Measurements from ENCODE around the gene DYRK1A.
A peak's percentile ranks its signal among the peaks of the same experiment; 100 is the strongest.
"Not testable (repeated sequence)": the region's sequence is repeated elsewhere in the genome, so short reads cannot be mapped to it uniquely, and the experiment has no call there.

Gene DYRK1A

DNA sequence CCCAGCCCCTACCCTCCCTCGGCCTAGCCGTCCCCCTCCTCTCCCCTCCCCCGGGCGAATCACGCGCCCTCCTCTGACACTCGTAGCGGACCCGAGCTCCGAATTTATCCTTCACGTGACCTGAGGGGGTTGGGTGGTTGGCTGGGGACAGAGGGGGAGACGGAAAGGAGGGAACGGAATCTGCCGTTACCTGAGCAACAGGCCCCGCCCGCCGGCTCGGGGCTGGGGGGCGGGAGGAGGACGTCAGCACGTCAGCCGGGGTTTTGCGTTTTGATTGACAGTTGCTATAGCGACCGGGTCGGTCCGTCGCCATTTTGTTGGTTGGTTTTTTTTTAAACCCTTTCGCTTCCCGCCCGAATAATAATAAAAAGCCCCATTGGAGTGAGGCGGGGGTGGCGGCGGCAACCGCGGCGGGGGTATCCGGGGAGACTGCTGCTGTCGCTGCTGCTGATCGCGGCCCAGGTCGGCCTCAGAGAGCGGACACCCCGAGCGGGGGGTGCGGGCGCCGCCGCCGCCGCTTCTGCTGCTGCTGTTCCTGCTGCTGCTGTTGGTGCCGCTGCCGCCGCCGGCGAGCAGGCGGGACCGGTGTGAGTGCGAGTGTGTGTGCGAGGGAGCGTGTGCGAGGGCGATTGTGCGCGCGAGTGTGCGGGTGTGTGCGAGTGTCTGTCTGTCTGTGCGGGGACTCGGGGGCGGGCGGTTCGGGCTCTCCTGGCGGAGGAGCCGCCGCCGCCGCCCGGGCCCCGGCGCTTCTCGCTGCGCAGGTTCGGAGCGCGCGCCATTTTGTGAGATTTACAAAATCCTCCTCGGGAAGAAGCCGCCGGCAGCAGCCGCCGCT is at the start of gene DYRK1A:
DYRK1A (plus strand) TSS at position 292 of the 835 bp plus-strand sequence. CDS start 53,602 bp downstream, outside the sequence.
- peak; percentile 94 for DNase-seq

DNA sequence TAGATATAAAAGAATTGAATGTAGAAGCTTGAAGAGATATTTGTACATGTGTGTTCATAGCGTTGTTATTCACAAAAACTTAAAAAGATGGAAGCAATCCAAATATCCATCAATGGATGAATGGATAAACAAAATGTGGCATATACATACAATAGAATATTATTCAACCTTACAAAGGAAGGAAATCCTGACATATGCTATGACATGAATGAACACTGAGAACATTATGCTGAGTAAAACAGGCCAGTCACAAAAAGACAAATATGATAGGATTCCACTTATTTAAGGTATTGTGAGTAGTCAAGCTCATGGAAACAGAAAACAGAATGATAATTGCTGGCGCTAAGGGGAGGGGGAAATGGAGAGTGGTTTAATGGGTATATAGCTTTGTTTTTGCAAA is 47.0 kb upstream of the DYRK1A start:
- no peak for DNase-seq

DNA sequence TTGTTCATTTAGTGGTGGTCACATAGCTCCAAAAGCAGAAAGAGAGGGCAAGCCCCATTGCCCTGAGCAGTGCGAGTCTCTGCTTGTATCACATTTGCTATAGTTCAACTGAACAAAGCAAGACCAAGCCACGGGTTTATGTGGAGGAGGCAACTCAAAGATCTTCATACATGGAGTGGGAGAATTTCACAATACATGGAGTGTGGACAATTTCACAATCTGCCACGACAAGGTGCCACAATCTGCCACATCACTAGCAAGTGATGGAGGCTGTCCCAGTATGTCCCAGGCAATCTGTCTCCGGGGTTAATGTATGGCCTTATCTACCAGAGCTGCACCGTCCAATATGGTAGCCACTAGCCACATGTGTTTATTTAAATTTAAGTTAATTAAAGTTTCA is 44.5 kb upstream of the DYRK1A start:
- DNase-seq = no peak

DNA sequence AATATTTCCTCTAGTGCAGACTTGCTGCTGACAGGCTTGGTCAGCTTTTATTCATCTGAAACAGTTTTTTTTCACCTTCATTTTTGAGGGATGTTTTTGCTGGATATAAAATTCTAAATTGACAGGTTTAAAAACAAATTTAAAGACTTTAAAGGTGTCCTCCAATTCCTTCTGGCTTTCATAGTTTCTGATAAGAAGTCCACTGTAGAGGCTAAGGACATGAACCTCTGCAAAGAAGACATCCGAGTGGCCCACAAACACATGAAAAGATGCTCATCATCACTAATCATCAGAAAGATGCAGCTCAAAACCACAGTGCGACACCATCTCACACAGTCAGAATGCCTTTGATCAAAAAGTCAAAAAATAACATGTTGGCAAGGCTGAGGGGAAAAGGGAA is 42.0 kb upstream of the DYRK1A start:
- DNase-seq = no peak

DNA sequence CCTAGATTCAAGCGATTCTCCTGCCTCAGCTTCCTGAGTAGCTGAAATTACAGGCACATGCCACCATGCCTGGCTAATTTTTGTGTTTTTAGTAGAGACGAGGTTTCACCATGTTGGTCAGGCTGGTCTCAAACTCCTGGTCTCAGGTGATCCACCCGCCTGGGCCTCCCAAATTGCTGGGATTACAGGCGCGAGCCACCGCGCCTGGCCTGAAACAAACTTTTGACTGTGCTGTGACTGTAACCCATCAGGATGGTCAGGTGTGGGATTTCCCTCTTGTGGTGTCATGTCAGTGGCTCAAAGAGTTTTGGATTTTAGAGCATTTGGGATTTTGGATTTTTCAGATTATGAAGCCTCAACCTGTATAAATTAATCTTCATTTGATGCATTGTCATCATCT is 38.4 kb upstream of the DYRK1A start:
- DNase-seq = not testable (repeated sequence)

DNA sequence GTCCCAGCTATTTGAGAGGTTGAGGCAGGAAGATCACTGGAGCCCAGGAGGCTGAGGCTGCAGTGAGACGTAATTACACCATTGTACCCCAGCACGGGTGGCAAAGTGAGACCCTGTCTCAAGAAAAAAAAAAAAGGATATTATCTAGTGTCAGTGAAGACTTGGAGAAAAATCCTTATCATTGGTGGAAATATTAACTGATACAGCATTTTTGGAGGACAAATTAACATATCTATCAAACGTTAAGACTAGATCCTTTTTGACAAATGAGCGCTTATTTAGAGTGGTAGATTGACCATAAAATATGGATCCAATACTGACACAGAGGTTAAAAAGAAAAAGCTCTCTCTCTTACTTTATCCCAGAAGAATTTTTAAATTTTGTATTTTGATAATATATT is 35.2 kb upstream of the DYRK1A start:
- DNase-seq = no peak

DNA sequence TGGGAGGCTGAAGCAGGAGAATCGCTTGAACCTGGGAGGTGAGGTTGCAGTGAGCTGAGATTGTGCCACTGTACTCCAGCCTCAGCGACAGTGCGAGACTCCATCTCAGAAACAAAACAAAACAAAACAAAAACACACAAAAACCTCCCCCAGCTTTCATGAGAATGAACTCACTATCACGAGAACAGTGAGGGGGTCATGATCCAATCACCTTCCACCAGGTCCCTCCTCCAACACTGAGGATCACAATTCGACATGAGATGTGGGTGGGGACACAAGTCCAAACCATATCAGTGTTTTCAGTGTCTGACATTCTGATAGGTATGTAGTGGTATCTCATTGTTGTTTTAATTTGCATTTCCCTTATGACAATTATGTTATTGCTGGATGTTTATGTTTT is 31.5 kb upstream of the DYRK1A start:
- DNase-seq = no peak

DNA sequence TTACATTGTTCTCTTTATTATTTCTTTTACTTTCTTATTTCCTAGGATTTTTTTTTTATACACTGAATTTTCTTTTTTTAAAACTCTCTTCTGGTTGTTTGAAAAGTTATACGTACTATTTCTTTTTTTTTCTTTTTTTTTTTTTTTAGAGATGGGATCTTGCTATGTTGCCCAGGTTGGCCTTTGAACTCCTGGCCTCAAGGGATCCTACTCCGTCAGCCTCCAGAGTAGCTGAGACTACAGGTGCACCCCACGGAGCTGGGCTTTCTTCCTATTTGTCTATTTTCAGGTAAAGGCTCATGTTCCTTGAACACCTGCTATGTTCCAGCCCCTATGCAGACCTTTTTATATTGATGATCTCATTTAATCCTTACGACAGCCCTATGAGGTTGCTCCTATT is 29.4 kb upstream of the DYRK1A start:
- DNase-seq = no peak

DNA sequence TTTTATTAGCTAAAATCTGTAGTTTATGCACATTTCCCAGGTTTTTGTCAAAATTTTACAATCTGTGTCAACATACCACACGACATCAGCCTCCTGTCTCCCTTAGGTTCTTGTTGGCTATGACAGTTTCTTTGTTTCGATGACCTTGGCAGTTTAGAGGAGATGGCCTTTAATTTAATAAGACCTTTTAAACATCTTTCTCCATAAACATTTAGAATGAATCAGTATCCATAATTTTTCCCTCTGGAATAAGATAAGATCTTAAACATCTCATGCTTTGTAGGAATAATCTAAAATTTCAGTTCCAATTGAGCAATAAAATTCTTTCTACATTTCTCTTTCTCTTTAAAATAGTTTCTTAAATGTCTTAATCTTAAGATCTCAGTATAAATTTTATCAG is 28.7 kb upstream of the DYRK1A start:
- DNase-seq = no peak

DNA sequence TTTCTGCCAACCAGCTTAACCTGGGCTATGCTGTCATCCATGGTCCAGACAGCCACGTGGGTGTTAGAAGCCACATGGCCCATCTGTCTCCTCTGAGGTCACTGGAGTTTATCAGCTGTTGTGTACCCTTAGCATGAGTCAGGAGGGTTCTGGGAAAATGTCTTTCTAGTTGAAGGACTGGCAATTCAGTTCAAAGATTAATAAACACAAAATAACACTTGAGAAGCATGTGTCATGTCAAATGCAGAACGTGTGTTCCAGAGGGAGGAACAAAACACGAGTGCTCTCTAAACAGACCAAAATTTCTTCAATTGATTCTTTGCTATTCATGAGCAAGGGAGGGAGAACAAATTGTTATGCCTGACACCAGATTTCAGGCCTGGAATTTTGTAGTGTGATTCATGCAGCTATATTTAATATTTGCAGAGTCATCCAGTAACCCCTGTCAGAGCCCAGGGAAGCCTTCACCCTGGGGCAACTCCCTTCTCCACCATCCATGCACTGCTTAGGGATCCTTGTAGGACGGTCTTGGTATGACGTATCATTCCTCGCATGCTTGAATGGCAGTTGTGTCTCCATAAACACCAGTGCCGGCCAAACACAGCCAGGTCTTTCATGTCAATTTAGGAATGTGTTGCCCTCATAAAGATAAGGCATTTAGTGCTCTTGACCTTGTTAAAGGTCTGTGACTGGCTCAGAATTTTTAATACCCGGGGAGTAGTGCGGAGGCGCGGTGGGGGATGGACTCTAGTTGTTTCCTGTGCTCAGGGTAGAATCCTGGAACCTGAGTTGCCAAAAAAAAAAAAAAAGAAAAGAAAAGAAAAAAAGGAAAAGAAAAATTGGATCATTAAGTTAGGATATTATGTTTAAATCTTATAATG is 27.7 kb upstream of the DYRK1A start:
- DNase-seq = no peak

DNA sequence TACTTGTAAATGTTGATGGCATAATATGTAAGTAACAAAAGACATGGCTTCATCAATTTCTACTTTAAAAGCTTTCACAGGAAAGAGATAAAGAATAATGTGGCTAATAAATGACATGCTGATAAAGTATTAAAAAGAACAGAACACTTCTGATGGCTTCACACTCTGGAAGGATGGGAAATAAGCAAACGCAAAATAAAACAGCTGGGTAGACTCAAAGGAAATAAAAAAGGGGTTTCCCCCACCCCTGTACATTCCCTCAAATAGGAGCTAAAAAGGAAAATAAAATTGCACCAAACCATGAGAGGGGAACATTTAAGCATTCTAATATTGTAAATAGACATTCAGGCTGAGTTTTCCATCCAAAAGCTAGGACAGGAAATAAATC is 27.0 kb upstream of the DYRK1A start:
- DNase-seq = no peak

DNA sequence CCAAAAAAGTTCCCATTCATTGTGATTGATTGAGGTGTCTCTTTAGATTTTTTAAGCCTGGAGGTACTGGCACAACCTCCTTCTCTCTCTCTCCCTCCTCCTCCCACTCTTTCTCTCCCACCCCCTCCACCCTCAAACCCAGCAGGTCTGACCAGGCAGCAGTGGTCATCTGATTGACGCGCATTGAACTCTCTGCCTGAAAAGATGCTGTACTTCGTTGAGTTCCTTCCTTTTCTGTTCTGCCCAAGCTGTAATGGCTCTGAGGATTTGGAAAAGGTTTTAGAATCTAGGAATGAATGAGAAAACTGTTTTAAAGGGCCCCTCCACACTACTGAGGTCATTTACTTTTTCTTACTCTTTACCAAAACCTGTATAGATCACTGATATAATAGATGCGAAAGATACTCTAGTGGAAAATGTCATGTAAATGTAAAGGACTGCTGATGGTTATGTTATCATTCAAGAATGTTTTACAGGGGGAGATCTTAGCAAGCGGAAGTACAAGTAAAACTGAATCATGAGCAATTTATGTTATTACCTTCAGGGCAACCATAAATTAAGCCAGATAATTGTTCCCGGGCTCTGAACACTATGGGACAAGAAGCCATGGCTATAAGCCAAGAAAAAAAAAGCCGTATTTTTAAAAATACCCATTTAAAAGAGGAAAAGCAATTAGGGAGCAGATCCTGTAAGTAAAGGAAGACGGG is 25.2 kb upstream of the DYRK1A start:
- DNase-seq = no peak

DNA sequence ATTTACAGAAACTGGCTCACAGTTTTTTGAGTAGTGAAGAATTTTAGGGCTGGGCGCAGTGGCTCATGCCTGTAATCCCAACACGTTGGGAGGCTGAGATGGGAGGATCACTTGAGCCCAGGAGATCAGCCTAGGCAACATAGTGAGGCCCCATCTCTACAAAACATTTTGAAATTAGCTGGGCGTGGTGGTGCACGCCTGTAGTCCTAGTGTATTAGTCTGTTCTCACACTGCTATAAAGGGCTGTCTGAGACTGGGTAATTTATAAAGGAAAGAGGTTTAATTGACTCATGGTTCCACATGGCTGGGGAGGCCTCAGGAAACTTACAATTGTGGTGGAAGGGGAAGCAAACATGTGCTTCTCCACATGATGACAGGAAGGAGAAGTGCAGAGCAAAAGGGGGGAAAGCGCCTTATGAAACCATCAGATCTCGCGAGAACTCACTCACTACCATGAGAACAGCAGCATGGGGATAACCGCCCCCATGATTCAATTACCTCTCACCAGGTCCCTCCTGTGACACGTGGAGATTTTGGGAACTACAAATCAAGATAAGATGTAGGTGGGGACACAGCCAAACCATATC is 24.4 kb upstream of the DYRK1A start:
- no peak for DNase-seq

DNA sequence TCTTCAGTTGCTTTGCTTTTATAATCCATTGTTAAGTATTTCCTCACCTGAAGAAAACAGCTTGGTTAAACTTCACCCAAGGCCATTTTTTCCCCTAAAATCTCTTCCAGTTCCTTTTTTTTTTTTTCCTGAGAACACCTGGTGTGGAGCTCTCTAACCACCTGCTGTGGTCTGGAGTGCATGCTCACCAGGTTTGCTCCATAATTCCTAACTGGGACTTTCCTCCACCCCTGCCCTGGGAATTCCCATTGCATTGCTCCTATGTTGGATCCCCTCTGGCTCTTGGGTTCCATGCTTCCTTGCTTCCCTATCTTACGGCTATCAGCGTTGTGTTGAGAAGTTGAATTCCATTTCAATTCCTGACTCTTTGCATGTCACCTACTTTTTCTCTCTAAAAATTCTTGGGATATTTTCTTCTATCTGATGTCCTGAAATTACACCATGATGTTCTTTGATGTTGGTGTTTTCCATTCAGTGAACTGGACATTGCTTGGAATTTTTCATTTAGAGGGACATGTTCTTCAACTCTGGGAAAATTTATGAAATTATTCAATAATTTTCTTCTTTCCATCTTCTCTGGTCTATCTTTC is 19.6 kb upstream of the DYRK1A start:
- DNase-seq = no peak

DNA sequence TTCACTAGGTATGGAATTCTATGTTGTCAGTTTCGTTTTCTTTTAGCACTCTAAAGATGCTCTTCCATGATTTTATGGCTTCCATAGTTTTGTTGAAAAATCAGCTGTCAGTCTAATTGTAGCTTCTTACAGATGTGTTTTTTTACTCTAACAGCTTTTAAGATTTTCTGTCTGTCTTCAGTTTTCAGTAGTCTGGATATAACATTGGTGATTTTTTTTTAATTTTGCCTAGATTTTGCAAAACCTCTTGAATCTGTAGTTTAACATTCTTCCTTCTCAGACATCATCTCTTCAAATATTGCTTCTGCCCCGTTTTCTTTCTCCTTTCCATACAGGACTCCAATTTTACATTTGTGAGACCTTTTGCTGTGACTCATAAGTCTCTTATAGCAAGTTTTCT is 17.9 kb upstream of the DYRK1A start:
- no peak for DNase-seq

DNA sequence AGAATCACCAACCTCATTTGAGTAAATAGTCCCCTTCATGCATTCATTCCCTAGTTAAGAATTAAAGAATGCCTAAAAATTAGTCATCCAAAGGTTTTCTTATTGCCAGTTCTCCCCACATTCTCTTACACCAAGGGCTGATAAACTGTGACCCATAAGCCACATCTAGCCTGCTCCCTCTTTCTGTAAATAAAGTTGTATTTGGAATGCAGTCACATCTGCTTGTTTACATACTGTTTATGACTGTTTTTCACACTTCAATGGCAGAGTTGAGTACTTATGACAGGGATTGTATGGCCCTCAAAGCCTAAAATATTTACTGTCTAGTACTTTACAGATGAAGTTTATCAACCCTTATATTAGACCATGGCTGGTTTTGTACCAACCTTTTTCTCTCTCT is 16.1 kb upstream of the DYRK1A start:
- no peak for DNase-seq

DNA sequence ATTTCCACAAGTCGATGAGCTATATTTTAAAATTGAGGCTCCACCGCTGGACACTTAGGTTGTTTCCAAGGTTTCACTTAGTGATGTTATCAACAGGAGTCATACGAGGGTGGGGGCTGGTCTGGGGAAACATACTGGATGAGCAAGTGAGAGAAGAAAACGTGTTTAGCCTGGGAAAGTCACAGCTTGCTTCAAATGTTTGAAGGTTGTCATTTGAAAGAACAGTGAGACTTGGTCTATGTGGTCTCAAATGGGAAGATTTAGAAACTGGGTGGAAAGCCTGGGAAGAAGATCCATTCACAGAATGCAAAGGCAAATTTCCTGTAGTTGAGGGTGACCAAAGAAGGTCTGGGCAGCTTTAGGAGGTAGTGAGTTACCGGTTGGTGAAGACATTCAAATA is 9.9 kb upstream of the DYRK1A start:
- no peak for DNase-seq

DNA sequence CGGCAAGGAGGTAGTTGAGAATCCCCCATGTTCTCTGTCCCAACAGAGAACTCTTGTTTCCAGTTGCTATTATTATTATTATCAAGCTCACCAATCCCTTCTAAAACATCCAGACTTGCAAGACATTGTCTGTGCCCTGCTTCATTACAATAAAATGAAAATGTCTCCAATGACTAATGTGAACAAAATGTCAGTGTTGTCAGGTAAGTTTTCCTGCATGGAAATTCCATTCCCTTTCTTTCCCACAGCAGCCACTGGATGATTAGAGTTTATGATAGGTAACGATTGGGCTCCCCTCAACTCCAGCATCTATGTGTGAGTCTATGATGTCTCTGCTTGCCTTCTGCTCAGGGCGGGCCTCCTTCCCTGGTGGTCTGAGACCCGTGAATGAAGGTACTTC is 8.9 kb upstream of the DYRK1A start:
- no peak for DNase-seq

DNA sequence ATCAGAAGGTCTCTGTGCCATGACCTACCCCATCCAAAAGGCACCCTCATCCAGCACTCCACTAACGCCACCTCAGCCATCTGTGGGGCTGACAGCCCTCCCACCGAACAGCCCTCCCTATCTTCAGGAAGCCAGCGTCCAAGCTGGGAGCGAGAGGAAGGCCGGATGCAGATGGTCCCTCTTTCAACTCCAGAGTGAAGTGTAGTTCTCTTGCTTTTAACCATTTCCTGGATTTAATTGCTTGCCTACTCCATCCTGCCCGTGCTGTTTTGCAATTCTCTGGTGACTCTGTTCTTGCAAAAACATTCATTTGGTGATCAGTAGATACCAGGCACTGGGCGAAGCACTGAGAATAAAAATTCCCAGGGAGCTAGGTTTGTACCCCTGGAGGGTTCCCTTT is 8.2 kb upstream of the DYRK1A start:
- DNase-seq = no peak

DNA sequence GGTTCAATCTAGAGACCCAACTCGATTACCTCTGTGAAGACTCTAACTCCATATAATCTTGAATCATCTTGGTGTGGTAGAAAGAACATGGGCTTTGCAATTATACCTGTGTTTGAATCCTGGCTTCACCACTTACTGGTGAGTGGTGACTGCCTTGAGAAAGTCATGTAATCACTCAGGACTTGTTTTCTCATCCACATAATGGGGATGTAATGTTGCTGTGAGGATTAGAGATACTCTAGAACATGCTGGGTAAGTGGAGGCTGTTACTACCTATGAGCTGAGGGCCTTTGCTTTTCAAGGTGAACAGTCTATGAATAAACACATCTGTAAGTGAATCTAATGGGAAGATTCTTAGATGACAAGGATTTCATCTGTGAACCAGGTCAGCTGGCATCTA is 2.6 kb upstream of the DYRK1A start:
- DNase-seq = no peak

DNA sequence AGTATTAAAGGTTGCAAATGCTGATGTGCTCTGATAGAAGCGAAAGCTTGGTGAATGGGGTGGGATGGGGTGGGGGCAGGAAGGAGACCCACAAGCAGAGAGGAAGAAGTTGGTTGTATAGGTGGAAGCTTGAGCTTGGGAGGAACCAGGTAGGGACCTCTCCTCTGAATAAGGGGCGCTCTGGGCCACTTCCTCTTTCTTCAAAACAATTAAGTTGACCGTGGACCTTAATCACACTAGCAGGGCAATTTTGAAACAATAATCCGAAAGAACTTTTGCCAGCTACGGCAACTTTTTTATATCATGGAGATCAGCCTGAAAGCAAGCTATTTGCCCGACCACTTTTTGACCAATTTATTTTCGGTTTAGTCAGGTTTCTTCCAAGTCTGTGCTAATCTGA is 1.9 kb upstream of the DYRK1A start:
- no peak for DNase-seq
